Caco-2 (cell line): ENCODE measurements around the gene FOXP1. TPM values are rescaled to one million over a fixed set of nuclear protein-coding genes. Genes with fewer than 3 reads are reported as not detected.

Experiments used
- BruUV-seq: library from RNA; stranded (reverse); fragments of 400-500 nt; replicated peaks from 2 replicates; lab custom pipeline; 2021; lab: Mats Ljungman, UMichigan
- CTCF ChIA-PET: fragments of 300-600 bp; sonication (Branson Sonifier 250); formaldehyde crosslinking; loops from one replicate; lab custom pipeline; 2022; ENCODE audit warnings: antibody characterized with exemption; lab: Charles Lee
- POLR2A ChIA-PET: fragments of 300-600 bp; sonication (Branson Sonifier 250); formaldehyde crosslinking; loops from one replicate; lab custom pipeline; 2022; ENCODE audit warnings: antibody characterized with exemption; lab: Charles Lee
- DNase-seq, 2 experiments: peaks; one replicate each; pipeline versions ENCODE4 v3.0.0 to v3.0.0-alpha.2; 2020 to 2022
- H3K27me3 ChIP-seq: replicated peaks from 2 replicates; pipeline ENCODE4 v1.6.0; 2011; ENCODE audit warnings: low read length; ENCODE audit not compliant: control insufficient read depth, insufficient read depth
- H3K36me3 ChIP-seq: 2 replicates; pipeline ENCODE4 v1.5.1; 2011; ENCODE audit warnings: low read length; ENCODE audit not compliant: control insufficient read depth, insufficient read depth
- H3K4me1 ChIP-seq: fragments of 250-450 bp; sonication (Bioruptor Pico); 2 replicates; pipeline ENCODE4 v1.5.1; 2020; ENCODE audit warnings: mild to moderate bottlenecking
- H3K4me3 ChIP-seq: 2 replicates; pipeline ENCODE4 v1.5.1; 2011; ENCODE audit warnings: low read depth, mild to moderate bottlenecking, control low read depth, low read length
- H3K9me3 ChIP-seq: fragments of 250-450 bp; sonication (Bioruptor Pico); 2 replicates; pipeline ENCODE4 v1.5.1; 2020; ENCODE audit warnings: mild to moderate bottlenecking, moderate library complexity
- H3K27ac Mint-ChIP-seq: one replicate; pipeline ENCODE4 v1.8.0; 2022; ENCODE audit warnings: mixed read lengths; ENCODE audit not compliant: unreplicated experiment
- H3K27me3 Mint-ChIP-seq: one replicate; pipeline ENCODE4 v1.8.0; 2022; ENCODE audit warnings: mixed read lengths; ENCODE audit not compliant: insufficient read depth, unreplicated experiment
- H3K36me3 Mint-ChIP-seq: one replicate; pipeline ENCODE4 v1.8.0; 2022; ENCODE audit warnings: mild to moderate bottlenecking, mixed read lengths; ENCODE audit not compliant: insufficient read depth, unreplicated experiment
- H3K4me1 Mint-ChIP-seq: one replicate; pipeline ENCODE4 v1.8.0; 2022; ENCODE audit warnings: low read depth, mixed read lengths; ENCODE audit not compliant: unreplicated experiment
- H3K4me3 Mint-ChIP-seq: one replicate; pipeline ENCODE4 v1.8.0; 2022; ENCODE audit warnings: mild to moderate bottlenecking, moderate library complexity, mixed read lengths; ENCODE audit not compliant: unreplicated experiment
- H3K9me3 Mint-ChIP-seq: one replicate; pipeline ENCODE4 v1.8.0; 2022; ENCODE audit warnings: mixed read lengths; ENCODE audit not compliant: unreplicated experiment
- intact Hi-C: fragments of 100-400 bp; cut with micrococcal nuclease; formaldehyde crosslinking; loops from one replicate; pipeline ENCODE4 v1.10.0; 2022; ENCODE audit not compliant: unreplicated experiment
- total RNA-seq: library from RNA; stranded (reverse); gene quantifications from 2 replicates; pipeline ENCODE4 v1.2.3, GENCODE V29; 2022
- TF ChIP-seq, protein P1 (sequence below), 2 experiments: fragments of 200-600 bp in 1 of 2; IDR thresholded peaks; 1 replicate in 1 of 2; 2 replicates in 1 of 2; pipeline versions ENCODE4 v1.5.1 to v1.8.0; 2011 to 2022; ENCODE audit warnings: antibody characterized with exemption in 1 of 2, control low read depth in 1 of 2, inconsistent platforms in 1 of 2, low read depth in 1 of 2, low read length in 1 of 2, mild to moderate bottlenecking in 1 of 2, moderate library complexity in 1 of 2; ENCODE audit not compliant: insufficient read depth in 1 of 2, severe bottlenecking in 1 of 2, unreplicated experiment in 1 of 2

Gene FOXP1
- total RNA-seq, 1 experiment from 2014 or later: 131 TPM

DNA sequence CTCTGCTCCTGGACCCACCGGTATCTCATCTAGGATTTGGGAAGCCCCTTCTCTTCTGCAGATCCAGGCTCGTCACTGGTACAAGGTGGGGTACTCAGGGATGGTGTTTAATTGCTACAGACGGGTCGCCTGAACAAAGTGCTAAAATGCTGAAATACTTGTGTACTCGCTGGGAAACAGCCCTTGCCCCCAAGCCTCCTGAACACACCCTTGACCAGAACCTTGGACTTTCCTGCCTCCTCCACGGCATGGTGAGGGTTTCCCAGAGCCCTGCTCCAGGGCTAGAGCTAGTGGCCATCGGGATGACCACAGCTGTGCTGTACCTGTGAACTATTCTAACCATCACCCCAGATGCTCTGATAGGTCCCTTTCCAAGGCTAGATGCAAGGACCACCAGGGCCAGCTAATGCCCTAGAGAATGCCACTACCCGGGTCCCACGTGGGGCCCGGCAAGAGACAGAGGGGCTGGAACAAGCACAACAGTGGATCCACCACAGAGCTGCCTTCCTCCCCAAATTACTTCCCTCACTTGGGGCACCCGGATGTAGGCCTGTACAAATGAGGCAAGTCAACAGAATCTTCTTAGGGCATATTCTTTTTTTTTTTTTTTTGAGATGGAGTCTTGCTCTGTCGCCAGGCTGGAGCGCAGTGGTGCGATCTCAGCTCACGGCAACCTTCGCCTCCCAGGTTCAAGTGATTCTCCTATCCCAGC is 267.3 kb downstream of the FOXP1 start:
- POLR2A ChIA-PET: no interaction called here
- no peak overlapping the region for H3K27ac Mint-ChIP-seq

DNA sequence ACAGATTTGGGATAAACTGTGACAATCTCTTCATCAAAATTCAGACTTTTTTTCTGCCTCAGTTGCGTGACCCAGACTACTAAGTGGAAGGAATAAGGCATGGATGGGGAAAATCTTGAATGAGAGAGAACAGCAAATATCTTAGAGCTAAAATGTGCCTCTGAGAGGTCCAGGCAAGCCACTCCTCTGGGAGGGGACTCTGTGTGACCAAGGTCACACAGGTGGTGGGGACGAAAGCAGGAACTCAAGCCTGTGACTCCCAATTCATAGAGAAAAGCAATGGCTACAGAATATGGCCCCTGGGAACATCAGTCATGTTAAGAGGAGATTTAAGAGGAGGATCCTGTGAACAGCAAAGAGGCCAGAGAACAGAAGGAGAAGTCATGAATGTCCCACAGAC is 268.1 kb downstream of the FOXP1 start:
- CTCF ChIA-PET: interaction anchor here (0.7 kb wide), 1 partner anchor 199 kb away, joined by 3 read pairs; no protein-coding TSS in a partner anchor
- H3K9me3 ChIP-seq: no peaks in the 10 kb centered on the region
- H3K4me1 Mint-ChIP-seq: peaks cover 18% of the 10 kb centered on the region
- no peaks in the 10 kb centered on the region for H3K27me3 Mint-ChIP-seq
- H3K36me3 Mint-ChIP-seq: no peaks in the 10 kb centered on the region
- H3K4me3 Mint-ChIP-seq: no peak overlapping the region
- DNase-seq: no peak
- intact Hi-C loops: loop anchor here (5.0 to 10.0 kb wide), 2 partner anchors 67 to 781 kb away; no protein-coding TSS in a partner anchor
- no peak overlapping the region for H3K27ac Mint-ChIP-seq
- POLR2A ChIA-PET: no interaction called here
- H3K36me3 ChIP-seq: no peaks in the 10 kb centered on the region
- TF ChIP-seq, protein P1, sequence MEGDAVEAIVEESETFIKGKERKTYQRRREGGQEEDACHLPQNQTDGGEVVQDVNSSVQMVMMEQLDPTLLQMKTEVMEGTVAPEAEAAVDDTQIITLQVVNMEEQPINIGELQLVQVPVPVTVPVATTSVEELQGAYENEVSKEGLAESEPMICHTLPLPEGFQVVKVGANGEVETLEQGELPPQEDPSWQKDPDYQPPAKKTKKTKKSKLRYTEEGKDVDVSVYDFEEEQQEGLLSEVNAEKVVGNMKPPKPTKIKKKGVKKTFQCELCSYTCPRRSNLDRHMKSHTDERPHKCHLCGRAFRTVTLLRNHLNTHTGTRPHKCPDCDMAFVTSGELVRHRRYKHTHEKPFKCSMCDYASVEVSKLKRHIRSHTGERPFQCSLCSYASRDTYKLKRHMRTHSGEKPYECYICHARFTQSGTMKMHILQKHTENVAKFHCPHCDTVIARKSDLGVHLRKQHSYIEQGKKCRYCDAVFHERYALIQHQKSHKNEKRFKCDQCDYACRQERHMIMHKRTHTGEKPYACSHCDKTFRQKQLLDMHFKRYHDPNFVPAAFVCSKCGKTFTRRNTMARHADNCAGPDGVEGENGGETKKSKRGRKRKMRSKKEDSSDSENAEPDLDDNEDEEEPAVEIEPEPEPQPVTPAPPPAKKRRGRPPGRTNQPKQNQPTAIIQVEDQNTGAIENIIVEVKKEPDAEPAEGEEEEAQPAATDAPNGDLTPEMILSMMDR (IDR thresholded peaks at IDR 0.05; ENCODE audit: insufficient read depth in 1 of 2, low read depth in 1 of 2, low read length in 1 of 2, severe bottlenecking in 1 of 2, unreplicated experiment in 1 of 2): no peak
- H3K4me1 ChIP-seq: peaks cover 20% of the 10 kb centered on the region; the same call in 1 of the 2 replicates
- no peaks in the 10 kb centered on the region for H3K27me3 ChIP-seq
- no peak overlapping the region for H3K4me3 ChIP-seq
- no peaks in the 10 kb centered on the region for H3K9me3 Mint-ChIP-seq
- BruUV-seq: no TSS peak

More for the DNA sequence above, 267.3 kb downstream of the FOXP1 start:
- DNase-seq: no peak
- Histone ChIP-seq H3K36me3 (no peaks in the 10 kb centered on the region), H3K4me1 (peaks cover 23% of the 10 kb centered on the region; the same call in 1 of the 2 replicates), H3K9me3 (no peaks in the 10 kb centered on the region), H3K27me3 (no peaks in the 10 kb centered on the region), H3K4me3 (no peak overlapping the region)
- intact Hi-C loops: loop anchor here (5.0 to 10.0 kb wide), 2 partner anchors 66 to 781 kb away; no protein-coding TSS in a partner anchor
- peaks cover 18% of the 10 kb centered on the region for H3K4me1 Mint-ChIP-seq
- no TSS peak for BruUV-seq
- H3K27me3 Mint-ChIP-seq: no peaks in the 10 kb centered on the region
- CTCF ChIA-PET: no interaction called here
- TF ChIP-seq, protein P1 (IDR thresholded peaks at IDR 0.05; ENCODE audit: insufficient read depth in 1 of 2, low read depth in 1 of 2, low read length in 1 of 2, severe bottlenecking in 1 of 2, unreplicated experiment in 1 of 2): no peak
- H3K9me3 Mint-ChIP-seq: no peaks in the 10 kb centered on the region
- no peak overlapping the region for H3K4me3 Mint-ChIP-seq
- no peaks in the 10 kb centered on the region for H3K36me3 Mint-ChIP-seq

DNA sequence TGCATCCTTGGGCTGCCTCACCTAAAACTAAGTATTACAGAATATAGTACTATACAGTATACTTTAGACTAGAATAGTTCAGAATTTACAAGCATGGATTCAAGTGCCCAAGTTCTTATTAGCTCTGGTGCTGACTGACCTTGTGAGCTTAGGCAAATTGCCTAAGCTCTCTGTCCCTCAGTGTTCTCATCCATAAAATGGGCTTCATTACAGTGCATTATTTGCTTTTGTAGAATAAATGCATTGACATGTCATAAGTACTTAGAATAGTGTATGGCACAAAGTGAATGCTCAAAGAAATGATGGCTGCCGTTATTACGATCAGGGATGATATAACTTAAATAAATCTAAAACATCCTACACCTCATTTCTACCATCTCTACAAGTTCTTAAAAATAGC is 269.7 kb downstream of the FOXP1 start:
- Histone ChIP-seq H3K4me1 (peaks cover 20% of the 10 kb centered on the region; the same call in 1 of the 2 replicates), H3K36me3 (no peaks in the 10 kb centered on the region), H3K27me3 (no peaks in the 10 kb centered on the region), H3K9me3 (no peaks in the 10 kb centered on the region), H3K4me3 (no peak overlapping the region)
- intact Hi-C loops: loop anchor here (10.0 kb wide), 1 partner anchor 779 kb away; no protein-coding TSS in a partner anchor
- BruUV-seq: no TSS peak
- Mint-ChIP-seq H3K27ac (no peak overlapping the region), H3K36me3 (no peaks in the 10 kb centered on the region), H3K4me1 (peaks cover 18% of the 10 kb centered on the region), H3K27me3 (no peaks in the 10 kb centered on the region), H3K4me3 (no peak overlapping the region), H3K9me3 (no peaks in the 10 kb centered on the region)
- ChIA-PET POLR2A (no interaction called here), CTCF (no interaction called here)
- DNase-seq: no peak
- TF ChIP-seq, protein P1 (IDR thresholded peaks at IDR 0.05; ENCODE audit: insufficient read depth in 1 of 2, low read depth in 1 of 2, low read length in 1 of 2, severe bottlenecking in 1 of 2, unreplicated experiment in 1 of 2): no peak
